Skeletal muscle tissue (tissue), 4 donors: Measurements from ENCODE around the gene MEGF6. TPM values are rescaled to one million over a fixed set of nuclear protein-coding genes. Genes with fewer than 3 reads are reported as not detected.
"Not testable (repeated sequence)": the region's sequence is repeated elsewhere in the genome, so short reads cannot be mapped to it uniquely, and the experiment has no call there.

Source experiments
- H3K27ac ChIP-seq: one replicate; pipeline ENCODE4 v1.7.0; 2013; ENCODE audit warnings: mild to moderate bottlenecking, low read depth, low read length, inconsistent platforms
- H3K27me3 ChIP-seq, 3 donors: one replicate each; pipeline ENCODE4 v1.7.0; 2013; ENCODE audit warnings: low read length in 3 of 3; ENCODE audit not compliant: control insufficient read depth in 3 of 3, insufficient read depth in 3 of 3
- H3K36me3 ChIP-seq, 3 donors: one replicate each; pipeline ENCODE4 v1.7.0; 2013; ENCODE audit warnings: low read length in 3 of 3; ENCODE audit not compliant: control insufficient read depth in 3 of 3, insufficient read depth in 3 of 3
- H3K4me1 ChIP-seq, 3 donors: one replicate each; pipeline ENCODE4 v1.7.0; 2013; ENCODE audit warnings: low read length in 3 of 3, mild to moderate bottlenecking in 3 of 3; ENCODE audit not compliant: control insufficient read depth in 3 of 3, insufficient read depth in 3 of 3
- H3K4me3 ChIP-seq, 3 donors: one replicate each; pipeline ENCODE4 v1.7.0; 2013; ENCODE audit warnings: low read length in 3 of 3
- H3K9ac ChIP-seq, 3 donors: one replicate each; pipeline ENCODE4 v1.7.0; 2013; ENCODE audit warnings: low read length in 3 of 3, mild to moderate bottlenecking in 3 of 3, moderate library complexity in 2 of 3, low read depth in 1 of 3
- H3K9me3 ChIP-seq, 3 donors: one replicate each; pipeline ENCODE4 v1.7.0; 2013; ENCODE audit warnings: low read length in 3 of 3; ENCODE audit not compliant: control insufficient read depth in 3 of 3
- total RNA-seq: library from RNA; depleted of rRNA; stranded (reverse); fragments of >200 nt; gene quantifications from one replicate; pipeline ENCODE4 v1.2.3, GENCODE V29; 2014
- donor health status: Osteomylitis.

Gene MEGF6
- total RNA-seq, 1 donor from 2014 or later = 10.4 TPM

GRCh38 chr1:3586986-3587759 lies 24.1 kb downstream of the MEGF6 start:
- H3K27me3 ChIP-seq = peaks cover 2 to 13% (median 3%) of the 10 kb centered on the region in 3 donors
- H3K9ac ChIP-seq = no peak overlapping the region
- H3K36me3 ChIP-seq = no peaks in the 10 kb centered on the region
- H3K4me3 ChIP-seq = no peak overlapping the region
- H3K9me3 ChIP-seq = no peaks in the 10 kb centered on the region
- H3K27ac ChIP-seq = no peak overlapping the region
- peaks cover 0 to 5% (median 4%) of the 10 kb centered on the region in 3 donors for H3K4me1 ChIP-seq

GRCh38 chr1:3585940-3586568 lies 25.3 kb downstream of the MEGF6 start:
- no peak overlapping the region for H3K9ac ChIP-seq
- H3K27me3 ChIP-seq = peaks cover 3 to 23% (median 8%) of the 10 kb centered on the region in 3 donors
- H3K36me3 ChIP-seq = no peaks in the 10 kb centered on the region
- H3K9me3 ChIP-seq = no peaks in the 10 kb centered on the region
- no peak overlapping the region for H3K4me3 ChIP-seq
- peaks cover 0 to 4% (median 3%) of the 10 kb centered on the region in 3 donors for H3K4me1 ChIP-seq
- no peak overlapping the region for H3K27ac ChIP-seq

GRCh38 chr1:3585353-3585868 lies 25.9 kb downstream of the MEGF6 start:
- H3K36me3 ChIP-seq, H3K9ac ChIP-seq: not testable (repeated sequence)
- peaks cover 6 to 27% (median 9%) of the 10 kb centered on the region in 3 donors for H3K27me3 ChIP-seq

GRCh38 chr1:3584915-3585314 lies 26.4 kb downstream of the MEGF6 start:
- Histone ChIP-seq H3K4me1 (no peaks in the 10 kb centered on the region), H3K36me3 (no peaks in the 10 kb centered on the region), H3K27me3 (peaks cover 8 to 28% (median 9%) of the 10 kb centered on the region in 3 donors), H3K4me3 (no peak overlapping the region), H3K9ac (no peak overlapping the region), H3K9me3 (no peaks in the 10 kb centered on the region), H3K27ac (no peak overlapping the region)

More at GRCh38 chr1:3585353-3585868, 25.9 kb downstream of the MEGF6 start:
- not testable (repeated sequence) for H3K9me3 ChIP-seq, H3K4me3 ChIP-seq, H3K27ac ChIP-seq, H3K4me1 ChIP-seq

- not testable (repeated sequence) for H3K4me1 ChIP-seq, H3K4me3 ChIP-seq, H3K27ac ChIP-seq, H3K9me3 ChIP-seq, H3K9ac ChIP-seq, H3K36me3 ChIP-seq
- peaks cover 18 to 36% (median 19%) of the 10 kb centered on the region in 3 donors for H3K27me3 ChIP-seq
Measured at GRCh38 chr1:3583751-3584150, 27.6 kb downstream of the MEGF6 start.

GRCh38 chr1:3581296-3582036 lies 29.8 kb downstream of the MEGF6 start:
- Histone ChIP-seq H3K27ac (no peak overlapping the region), H3K36me3 (no peaks in the 10 kb centered on the region), H3K4me1 (peaks cover 3 to 12% (median 8%) of the 10 kb centered on the region in 3 donors), H3K4me3 (no peak overlapping the region), H3K27me3 (peaks cover 20 to 46% (median 25%) of the 10 kb centered on the region in 3 donors), H3K9ac (no peak overlapping the region), H3K9me3 (no peaks in the 10 kb centered on the region)

GRCh38 chr1:3580231-3580630 lies 31.1 kb downstream of the MEGF6 start:
- Histone ChIP-seq H3K9me3 (no peaks in the 10 kb centered on the region), H3K4me3 (no peak overlapping the region), H3K27ac (no peak overlapping the region), H3K4me1 (peaks cover 3 to 12% (median 8%) of the 10 kb centered on the region in 3 donors), H3K9ac (no peak overlapping the region), H3K27me3 (peaks cover 20 to 42% (median 22%) of the 10 kb centered on the region in 3 donors), H3K36me3 (no peaks in the 10 kb centered on the region)

GRCh38 chr1:3579626-3580025 lies 31.7 kb downstream of the MEGF6 start:
- H3K9ac ChIP-seq = no peak overlapping the region
- H3K36me3 ChIP-seq = no peaks in the 10 kb centered on the region
- H3K4me3 ChIP-seq = no peak overlapping the region
- H3K9me3 ChIP-seq = no peaks in the 10 kb centered on the region
- H3K27ac ChIP-seq = no peak overlapping the region
- H3K4me1 ChIP-seq = peaks cover 3 to 12% (median 8%) of the 10 kb centered on the region in 3 donors
- H3K27me3 ChIP-seq = peaks cover 20 to 39% (median 22%) of the 10 kb centered on the region in 3 donors

GRCh38 chr1:3578906-3579305 lies 32.4 kb downstream of the MEGF6 start:
- H3K27ac ChIP-seq = no peak overlapping the region
- H3K9ac ChIP-seq = no peak overlapping the region
- no peaks in the 10 kb centered on the region for H3K36me3 ChIP-seq
- no peak overlapping the region for H3K4me3 ChIP-seq
- peaks cover 3 to 12% (median 8%) of the 10 kb centered on the region in 3 donors for H3K4me1 ChIP-seq
- H3K9me3 ChIP-seq = no peaks in the 10 kb centered on the region
- H3K27me3 ChIP-seq = peaks cover 17 to 36% (median 22%) of the 10 kb centered on the region in 3 donors
